GM10248 (cell line): ENCODE measurements around the gene TECR.
A peak's percentile ranks its signal among the peaks of the same experiment; 100 is the strongest.

ENCODE experiments used
- CTCF ChIA-PET: fragments of 300-600 bp; sonication (Branson Sonifier 250); formaldehyde crosslinking; extraction: SDS; loops from one replicate; lab custom pipeline; 2021; ENCODE audit warnings: antibody characterized with exemption; lab: Yijun Ruan, JAX
- POLR2A ChIA-PET: fragments of 350-650 bp; sonication (Branson Sonifier 250); formaldehyde crosslinking; extraction: SDS; loops from one replicate; lab custom pipeline; 2020; ENCODE audit warnings: antibody characterized with exemption; lab: Yijun Ruan, JAX
- DNase-seq: peaks from one replicate; pipeline ENCODE4 v3.0.0; 2012; ENCODE audit errors: extremely low spot score
- CTCF ChIP-seq: IDR thresholded peaks from 2 replicates; pipeline ENCODE4 v1.5.1; 2012; ENCODE audit warnings: mild to moderate bottlenecking, low read depth; ENCODE audit errors: extremely low read depth, missing control alignments, control extremely low read depth

The TECR gene

GRCh38 chr19:14558370-14559066 lies 29.1 kb downstream of the TECR start:
- POLR2A ChIA-PET, result no interaction called here
- TF ChIP-seq CTCF, result no peak
- DNase-seq, result no peak
- CTCF ChIA-PET, result interaction anchor here (1.7 to 6.5 kb wide), 5 partner anchors 9 to 129 kb away, joined by 5 to 73 read pairs (median 49); partner anchors contain the start of genes NDUFB7 and ZNF333

GRCh38 chr19:14559916-14560775 lies 30.8 kb downstream of the TECR start:
- no peak for TF ChIP-seq CTCF
- ChIA-PET POLR2A (no interaction called here), CTCF (interaction anchor here (1.0 to 4.9 kb wide), 3 partner anchors 13 to 126 kb away, joined by 3 to 18 read pairs (median 7); no protein-coding TSS in a partner anchor)
- DNase-seq, result no peak

- no peak for DNase-seq
- TF ChIP-seq CTCF, result no peak
- POLR2A ChIA-PET, result no interaction called here
- CTCF ChIA-PET, result interaction anchor here (1.7 to 4.9 kb wide), 3 partner anchors 12 to 126 kb away, joined by 7 to 33 read pairs (median 18); partner anchors contain the start of gene NDUFB7
Observed at GRCh38 chr19:14560776-14561108, 31.3 kb downstream of the TECR start.

GRCh38 chr19:14561249-14561648 lies 31.9 kb downstream of the TECR start:
- POLR2A ChIA-PET, result no interaction called here
- DNase-seq, result no peak
- CTCF ChIA-PET, result interaction anchor here (1.0 to 4.9 kb wide), 4 partner anchors 11 to 129 kb away, joined by 3 to 33 read pairs (median 10); partner anchors contain the start of genes NDUFB7 and ZNF333
- no peak for TF ChIP-seq CTCF

- POLR2A ChIA-PET, result no interaction called here
- peak; percentile 64 for DNase-seq
- CTCF ChIA-PET, result interaction anchor here (1.0 to 4.9 kb wide), 4 partner anchors 11 to 128 kb away, joined by 3 to 33 read pairs (median 10); partner anchors contain the start of genes NDUFB7 and ZNF333
- no peak for TF ChIP-seq CTCF
Observed at GRCh38 chr19:14561847-14562351, 32.5 kb downstream of the TECR start.
